HG03378 (cell line): ENCODE data around the gene TSPAN14.

Experiments used
- ATAC-seq: cut with Tn5 transposase; IDR thresholded peaks from one replicate; pipeline ENCODE4 v1.9.1; 2021; ENCODE audit warnings: mild to moderate bottlenecking, moderate library complexity; ENCODE audit not compliant: unreplicated experiment

TSPAN14 gene

GRCh38 chr10:80486785-80487420, 32.8 kb downstream of the TSPAN14 start:
- ATAC-seq = no peak

DNA sequence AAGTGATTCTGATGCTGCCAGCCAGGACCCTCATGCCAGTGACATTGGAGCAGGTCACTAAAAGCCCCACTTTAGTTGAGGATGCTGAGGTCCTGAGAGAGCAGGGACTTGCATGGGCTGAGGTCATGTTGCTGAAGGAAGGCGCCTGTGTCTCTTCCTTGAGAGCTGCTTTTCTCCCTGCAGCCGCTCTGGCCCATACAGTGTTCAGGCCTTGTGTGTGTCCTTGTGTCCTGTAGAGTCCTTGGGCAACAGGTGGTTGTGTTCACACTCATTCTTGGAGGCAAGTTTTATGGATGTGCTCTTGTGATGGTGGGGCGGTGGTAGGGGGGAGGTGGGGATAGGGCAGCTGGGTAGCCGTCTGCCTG, 33.3 kb downstream of the TSPAN14 start:
- no peak for ATAC-seq

GRCh38 chr10:80487791-80488538, 33.9 kb downstream of the TSPAN14 start:
- ATAC-seq = no peak

DNA sequence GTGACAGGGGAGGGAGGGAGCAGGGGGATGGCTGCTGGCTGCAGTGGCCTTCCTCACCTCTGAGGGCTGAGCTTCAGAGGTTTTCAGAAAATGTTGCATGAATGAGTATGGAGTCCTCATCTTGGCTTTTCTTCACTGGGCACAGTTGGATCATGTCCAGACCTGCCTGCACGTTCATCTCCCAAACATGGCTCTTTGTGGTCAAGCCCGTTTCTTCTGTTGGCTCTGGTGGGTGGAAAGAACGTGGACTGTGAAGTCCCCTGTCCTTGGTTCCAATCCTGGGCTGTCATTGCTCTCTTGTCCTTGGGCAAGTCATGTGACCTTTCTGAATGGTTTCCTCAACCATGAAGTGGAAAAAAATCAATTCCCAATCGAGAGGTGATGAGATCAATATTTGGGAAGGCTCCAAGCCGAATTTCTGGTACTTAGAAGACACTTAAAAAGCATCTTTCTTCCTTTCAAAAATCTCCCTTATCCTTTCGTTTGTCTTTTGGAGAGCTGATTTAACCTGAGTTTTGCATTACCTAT, 34.5 kb downstream of the TSPAN14 start:
- no peak for ATAC-seq

GRCh38 chr10:80489371-80490112, 35.4 kb downstream of the TSPAN14 start:
- no peak for ATAC-seq

DNA sequence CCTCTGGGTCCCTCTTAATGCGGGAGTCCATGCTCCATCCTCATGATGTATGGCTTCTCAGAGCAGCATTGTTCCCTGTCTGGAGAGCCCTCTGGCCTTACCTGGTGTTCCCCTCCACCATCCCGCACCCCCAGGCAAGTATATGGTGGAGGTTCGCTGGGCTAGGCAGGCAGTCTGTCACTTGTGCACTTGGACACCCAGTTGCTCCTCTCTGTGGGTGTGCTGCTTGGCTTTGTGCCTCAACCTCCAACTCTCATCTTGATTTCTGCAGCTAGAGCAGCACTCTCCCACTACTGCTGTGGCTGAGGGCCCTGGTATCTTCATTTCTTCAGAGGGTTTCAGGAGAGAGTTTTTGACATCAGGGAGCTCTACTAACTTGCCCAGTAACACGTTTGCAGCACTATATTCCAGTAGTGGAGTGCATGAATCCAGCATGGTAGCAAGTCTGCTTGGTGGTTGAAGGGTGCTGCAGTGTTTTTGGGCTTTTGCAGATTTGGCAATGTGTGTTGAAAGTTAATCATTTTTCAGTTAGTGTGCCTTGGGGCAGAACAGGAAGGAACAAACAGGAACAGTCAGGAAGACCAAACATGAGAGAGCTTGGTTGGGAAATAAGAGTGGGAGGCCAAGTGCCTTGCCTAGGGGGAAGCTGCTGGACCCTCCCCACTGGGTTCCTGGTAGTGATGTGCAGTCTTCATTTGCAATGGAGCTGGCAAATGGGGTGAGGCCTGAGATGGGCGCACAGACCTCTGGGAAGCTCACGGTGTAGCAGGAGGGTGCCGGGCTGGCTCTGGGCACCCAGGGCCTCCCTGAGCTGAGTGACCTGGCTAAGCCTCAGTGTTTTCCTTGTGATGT, 37.4 kb downstream of the TSPAN14 start:
- ATAC-seq = no peak

- peak; percentile 40 for ATAC-seq
These were observed 38.9 kb downstream of the TSPAN14 start for GRCh38 chr10:80492848-80493521.

DNA sequence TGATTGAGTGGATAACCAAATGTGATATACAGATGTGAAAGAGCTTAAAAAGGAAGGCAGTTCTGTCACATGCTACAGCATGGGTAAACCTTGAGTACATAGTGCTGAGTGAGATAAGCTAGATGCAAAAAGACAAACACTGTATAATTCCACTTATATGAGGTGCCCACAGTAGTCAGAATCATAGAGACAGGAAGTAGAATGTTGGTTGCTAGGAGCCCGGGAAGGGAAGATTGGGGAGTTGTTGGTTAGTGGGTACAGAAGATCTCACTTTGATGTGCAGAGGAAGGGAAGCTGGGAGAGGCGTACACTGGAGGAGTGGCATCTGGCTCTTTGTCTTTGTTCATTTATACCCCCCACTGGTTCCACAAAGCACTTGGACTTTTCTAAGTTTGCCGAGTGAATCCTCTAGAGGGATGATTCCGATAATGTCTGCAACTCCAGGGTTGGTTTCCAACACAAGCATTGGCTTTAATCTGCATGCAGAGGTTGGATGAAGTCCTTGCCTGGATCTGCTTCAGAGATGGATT, 39.5 kb downstream of the TSPAN14 start:
- peak; percentile 61 for ATAC-seq

DNA sequence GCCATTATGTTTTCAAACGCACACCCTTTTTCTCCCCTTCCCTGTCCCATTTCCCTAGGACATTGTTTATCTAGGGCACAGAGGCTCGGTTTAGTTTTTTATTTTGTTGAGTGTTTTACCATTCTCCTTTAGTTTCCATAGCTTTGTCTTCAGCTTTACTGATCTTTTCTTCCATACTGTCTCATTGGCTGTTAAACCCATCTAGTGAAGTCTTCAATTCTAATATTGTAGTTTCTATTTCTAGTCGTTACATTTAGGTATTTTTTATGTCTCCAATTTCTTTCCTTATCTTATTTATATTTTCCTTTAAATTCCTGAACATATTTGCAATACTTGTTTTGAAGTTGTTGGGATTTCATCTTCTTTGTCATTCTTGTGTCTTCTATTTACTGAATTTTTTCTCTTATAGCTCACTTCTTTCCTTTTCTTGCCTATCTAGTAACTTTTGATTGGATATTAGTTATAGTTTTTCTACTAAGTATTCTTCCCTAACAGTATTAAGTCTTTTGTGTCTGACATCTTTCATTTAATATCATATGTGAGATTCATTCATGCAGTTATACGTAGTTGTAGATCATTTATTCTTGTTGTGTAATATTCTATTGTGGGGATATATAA, 42.6 kb downstream of the TSPAN14 start:
- no peak for ATAC-seq

GRCh38 chr10:80497187-80498077, 43.3 kb downstream of the TSPAN14 start:
- no peak for ATAC-seq

DNA sequence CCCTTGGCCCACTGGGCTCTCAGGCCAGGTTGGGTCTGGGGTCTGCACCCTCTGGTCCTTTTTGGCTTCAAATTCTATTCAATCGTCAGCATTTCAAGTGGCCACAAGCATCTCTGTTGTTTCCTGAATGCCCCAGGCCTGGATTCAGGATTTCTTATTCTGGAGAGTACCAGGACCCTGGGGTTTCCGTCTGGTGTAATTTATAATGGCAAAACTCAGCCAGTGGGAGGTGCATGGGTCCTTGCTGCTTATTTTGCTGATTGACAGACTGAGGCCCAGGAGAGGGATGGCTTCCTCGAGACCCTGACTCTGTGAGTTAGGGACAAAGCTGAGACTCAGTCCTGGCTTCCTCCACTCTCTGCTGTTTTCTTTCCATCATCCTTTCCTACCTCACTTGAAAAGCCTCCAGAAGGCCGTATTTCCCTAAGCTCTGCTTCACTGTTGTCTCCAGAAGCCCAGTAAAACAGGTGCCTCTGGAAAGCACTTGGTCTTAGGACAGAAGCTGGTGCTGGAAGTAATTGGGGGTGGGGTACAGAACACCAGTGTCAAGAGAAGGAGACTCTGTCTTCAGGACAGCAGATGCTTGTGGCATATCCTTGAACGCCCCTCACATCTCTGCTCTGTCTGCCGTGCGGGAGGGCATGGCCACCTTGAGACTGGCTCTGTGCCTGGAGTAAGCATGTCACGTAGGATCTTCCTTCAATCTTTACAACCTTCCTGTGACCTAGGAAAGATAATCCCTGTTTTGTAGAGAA, 44.1 kb downstream of the TSPAN14 start:
- no peak for ATAC-seq

GRCh38 chr10:80498833-80499741, 45.0 kb downstream of the TSPAN14 start:
- peak; percentile 32 for ATAC-seq

DNA sequence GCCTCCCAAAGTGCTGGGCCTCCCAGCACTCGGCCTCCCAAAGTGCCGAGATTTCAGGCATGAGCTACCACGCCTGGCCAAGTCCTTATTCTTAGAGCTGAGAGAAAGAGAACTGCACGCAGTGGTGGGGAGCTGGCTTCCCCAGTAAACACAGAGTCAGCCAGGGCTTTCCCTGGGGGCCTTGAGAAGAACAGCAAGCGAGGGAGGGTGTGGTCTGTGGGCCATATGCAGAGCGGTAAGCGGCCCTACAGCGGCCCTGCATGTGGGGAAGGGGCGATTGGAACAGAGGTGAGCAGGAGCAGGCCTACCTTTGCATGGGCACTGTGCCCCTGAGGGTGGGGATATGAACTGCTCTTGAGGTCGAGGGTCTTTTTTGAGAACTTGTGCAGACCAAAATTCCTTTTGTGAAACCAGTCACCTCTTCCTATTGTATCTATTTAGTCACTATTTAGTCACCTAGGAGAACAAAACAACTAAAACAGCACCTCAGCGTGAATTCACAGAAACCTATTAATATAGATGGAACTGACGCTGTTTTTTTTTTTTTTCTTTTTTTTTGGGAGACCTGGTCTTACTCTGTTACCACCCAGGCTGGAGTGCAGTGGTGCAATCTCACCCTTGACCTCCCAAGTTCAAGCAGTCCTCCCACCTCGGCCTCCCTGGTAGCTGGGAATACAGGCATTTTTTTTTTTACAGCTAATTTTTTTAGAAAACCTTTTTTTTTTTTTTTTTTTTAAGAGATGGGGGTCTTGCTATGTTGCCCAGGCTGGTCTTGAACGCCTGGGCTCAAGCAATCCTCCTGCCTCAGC, 46.7 kb downstream of the TSPAN14 start:
- peak; percentile 72 for ATAC-seq

- ATAC-seq = no peak
These were observed 47.3 kb downstream of the TSPAN14 start for GRCh38 chr10:80501381-80501912.

- ATAC-seq = no peak
These were observed 47.9 kb downstream of the TSPAN14 start for GRCh38 chr10:80501913-80502521.
